Transverse colon (tissue), 4 donors: ENCODE measurements around the gene PTPRQ. TPM values are rescaled to one million over a fixed set of nuclear protein-coding genes. Genes with fewer than 3 reads are reported as not detected.

Experiments used
- DNase-seq: peaks from one replicate; pipeline ENCODE4 v3.0.0-alpha.2; 2019
- H3K27ac ChIP-seq, 4 donors: fragments of 200-600 bp; sonication (generic); 2 replicates each; pipeline ENCODE4 v1.5.1; 2016 to 2018; ENCODE audit warnings: inconsistent platforms in 4 of 4
- H3K27me3 ChIP-seq: fragments of 200-600 bp; sonication (generic); 2 replicates; pipeline ENCODE4 v1.5.1; 2017; ENCODE audit warnings: inconsistent platforms
- H3K36me3 ChIP-seq, 4 donors: fragments of 200-600 bp; sonication (generic); 2 replicates each; pipeline ENCODE4 v1.5.1; 2017 to 2019; ENCODE audit warnings: inconsistent platforms in 4 of 4
- H3K4me1 ChIP-seq, 4 donors: fragments of 200-600 bp; sonication (generic); 2 replicates each; pipeline ENCODE4 v1.5.1; 2017 to 2020; ENCODE audit warnings: inconsistent platforms in 4 of 4
- H3K4me3 ChIP-seq, 4 donors: fragments of 200-600 bp; sonication (generic); 1 replicate in 1 of 4; 2 replicates in 3 of 4; pipeline versions ENCODE4 v1.5.1 to v1.6.1; 2017 to 2019; ENCODE audit warnings: inconsistent platforms in 4 of 4
- H3K9me3 ChIP-seq, 2 donors: fragments of 200-600 bp; sonication (generic); 2 replicates each; pipeline ENCODE4 v1.5.1; 2017 to 2019; ENCODE audit warnings: inconsistent platforms in 2 of 2
- EP300 ChIP-seq: sonication (generic); formaldehyde crosslinking; IDR thresholded peaks from one replicate; pipeline ENCODE4 v1.6.1; 2017; ENCODE audit warnings: antibody characterized with exemption, low read depth
- POLR2A ChIP-seq: fragments of 450-650 bp; IDR thresholded peaks from one replicate; pipeline ENCODE4 v1.6.1; 2016; ENCODE audit warnings: antibody characterized with exemption, mild to moderate bottlenecking, moderate library complexity
- POLR2AphosphoS5 ChIP-seq, 3 donors: sonication (generic); formaldehyde crosslinking; IDR thresholded peaks; one replicate each; pipeline ENCODE4 v1.6.1; 2016; ENCODE audit warnings: antibody characterized with exemption in 3 of 3
- WGBS, 2 donors: methylation state at CpG; one replicate each; pipeline ENCODE4 v1.1.5; 2018; ENCODE audit warnings: low coverage in 1 of 2; 5-methylcytosine and 5-hydroxymethylcytosine counted together
- in situ Hi-C, 4 donors: fragments of 200-750 bp; cut with MboI; loops; one replicate each; pipeline versions ENCODE4 v1.15.0 to v1.15.1; 2017; ENCODE audit warnings: low sequenced_read_pairs in 3 of 4, low pct_ligation_motif_present in 1 of 4, low pct_unique_long_range_greater_than_20kb in 1 of 4
- intact Hi-C: fragments of 100-400 bp; cut with DNase I; formaldehyde crosslinking; loops from one replicate; pipeline ENCODE4 v1.15.1; 2023; ENCODE audit warnings: low total_unique reads
- total RNA-seq, 4 donors: library from RNA; depleted of rRNA; stranded (reverse); fragments of >200 nt; gene quantifications; one replicate each; pipeline ENCODE4 v1.1.0, GENCODE V29; 2016
- TF ChIP-seq, protein P1 (sequence below), 5 experiments: fragments of 200-600 bp in 3 of 5; fragments of 450-650 bp in 2 of 5; sonication (generic) in 3 of 5; IDR thresholded peaks; 1 replicate in 2 of 5; 2 replicates in 3 of 5; pipeline ENCODE4 v1.5.1; 2016 to 2017; ENCODE audit warnings: antibody characterized with exemption in 5 of 5, inconsistent platforms in 3 of 5, mild to moderate bottlenecking in 2 of 5, moderate library complexity in 1 of 5

PTPRQ gene
- total RNA-seq, 4 donors from 2014 or later = under 0.01 to 0.16 TPM; not detected in 2

DNA sequence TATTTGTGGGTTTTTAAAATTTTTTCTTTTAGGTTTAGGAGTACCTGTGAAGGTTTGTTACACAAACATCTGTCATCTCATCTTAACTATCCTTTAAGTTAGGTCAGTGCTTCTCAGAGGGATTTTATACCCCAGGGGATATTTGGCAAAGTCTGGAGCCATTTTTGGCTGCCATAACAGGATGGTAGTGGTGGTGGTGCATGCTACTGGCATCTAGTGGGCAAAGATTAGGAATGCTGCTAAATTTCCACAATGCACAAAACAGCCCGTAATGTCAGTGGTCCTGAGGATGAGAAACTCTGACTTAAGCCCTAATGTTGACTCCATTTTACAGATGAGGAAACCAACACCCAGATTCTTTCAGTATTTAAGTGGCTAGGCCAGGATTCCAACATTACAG lies 178.2 kb downstream of the PTPRQ start:
- 68% methylated on average over 1 of the region's 1 CpG; no CpG with 5 or more reads in 1 of the 2 donors for WGBS, 2 donors
- intact Hi-C loops (no loop called here), in situ Hi-C loops (no loop called here)
- TF ChIP-seq POLR2AphosphoS5 (IDR thresholded peaks at IDR 0.05) (no peak), POLR2A (no peak), EP300 (no peak)
- TF ChIP-seq, protein P1, sequence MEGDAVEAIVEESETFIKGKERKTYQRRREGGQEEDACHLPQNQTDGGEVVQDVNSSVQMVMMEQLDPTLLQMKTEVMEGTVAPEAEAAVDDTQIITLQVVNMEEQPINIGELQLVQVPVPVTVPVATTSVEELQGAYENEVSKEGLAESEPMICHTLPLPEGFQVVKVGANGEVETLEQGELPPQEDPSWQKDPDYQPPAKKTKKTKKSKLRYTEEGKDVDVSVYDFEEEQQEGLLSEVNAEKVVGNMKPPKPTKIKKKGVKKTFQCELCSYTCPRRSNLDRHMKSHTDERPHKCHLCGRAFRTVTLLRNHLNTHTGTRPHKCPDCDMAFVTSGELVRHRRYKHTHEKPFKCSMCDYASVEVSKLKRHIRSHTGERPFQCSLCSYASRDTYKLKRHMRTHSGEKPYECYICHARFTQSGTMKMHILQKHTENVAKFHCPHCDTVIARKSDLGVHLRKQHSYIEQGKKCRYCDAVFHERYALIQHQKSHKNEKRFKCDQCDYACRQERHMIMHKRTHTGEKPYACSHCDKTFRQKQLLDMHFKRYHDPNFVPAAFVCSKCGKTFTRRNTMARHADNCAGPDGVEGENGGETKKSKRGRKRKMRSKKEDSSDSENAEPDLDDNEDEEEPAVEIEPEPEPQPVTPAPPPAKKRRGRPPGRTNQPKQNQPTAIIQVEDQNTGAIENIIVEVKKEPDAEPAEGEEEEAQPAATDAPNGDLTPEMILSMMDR (IDR thresholded peaks at IDR 0.05) = no peak
- no peak for DNase-seq
- Histone ChIP-seq H3K27me3 (no peaks in the 10 kb centered on the region), H3K9me3 (no peaks in the 10 kb centered on the region), H3K36me3 (no peaks in the 10 kb centered on the region), H3K27ac (no peak overlapping the region), H3K4me3 (no peak overlapping the region), H3K4me1 (no peaks in the 10 kb centered on the region)

DNA sequence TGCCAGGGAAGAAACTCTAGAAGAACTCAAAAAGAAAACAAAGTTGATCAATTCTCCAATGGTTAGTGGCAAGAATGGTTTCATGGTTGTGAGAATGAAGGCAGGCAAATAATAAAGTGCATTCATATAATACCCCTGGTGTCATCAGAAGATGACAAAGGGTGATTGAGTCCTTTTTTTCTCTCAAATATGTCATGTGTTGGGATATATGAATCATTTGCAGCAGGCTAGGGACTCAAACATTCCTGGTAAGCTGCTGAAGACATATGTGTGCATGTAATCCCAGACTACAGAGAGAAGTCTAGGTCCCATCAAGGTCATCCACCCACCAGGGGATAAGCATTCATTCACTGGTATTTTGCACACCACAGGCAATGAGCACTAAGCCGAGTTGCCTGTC lies 181.0 kb downstream of the PTPRQ start:
- Histone ChIP-seq H3K4me3 (no peak overlapping the region), H3K9me3 (no peaks in the 10 kb centered on the region), H3K4me1 (no peaks in the 10 kb centered on the region), H3K36me3 (no peaks in the 10 kb centered on the region), H3K27ac (no peak overlapping the region), H3K27me3 (no peaks in the 10 kb centered on the region)
- 68 to 71% methylated on average over 1 of the region's 1 CpG for WGBS, 2 donors
- intact Hi-C loops = no loop called here
- in situ Hi-C loops = no loop called here
- TF ChIP-seq, protein P1 (IDR thresholded peaks at IDR 0.05) = no peak
- TF ChIP-seq POLR2A (no peak), EP300 (no peak), POLR2AphosphoS5 (IDR thresholded peaks at IDR 0.05) (no peak)
- no peak for DNase-seq

DNA sequence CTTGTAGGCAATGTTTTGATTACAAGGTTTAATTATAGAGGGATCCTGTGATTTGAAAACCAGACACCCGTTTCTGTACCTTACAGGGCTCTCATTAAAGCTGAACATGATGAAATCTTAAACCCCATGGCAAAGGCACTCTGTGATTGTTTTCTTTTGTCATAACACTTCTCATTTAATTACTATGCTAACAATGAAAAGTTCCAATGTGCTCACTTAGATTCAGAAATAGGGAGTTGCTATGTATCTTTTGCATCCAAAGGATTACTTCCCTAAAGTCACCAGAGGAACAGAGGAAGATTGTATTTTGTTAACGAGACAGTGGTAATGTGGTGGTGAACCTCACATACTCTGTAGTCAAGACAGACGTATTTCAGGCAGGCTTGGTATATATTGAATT lies 181.9 kb downstream of the PTPRQ start:
- in situ Hi-C loops (no loop called here), intact Hi-C loops (no loop called here)
- Histone ChIP-seq H3K27me3 (no peaks in the 10 kb centered on the region), H3K4me3 (no peak overlapping the region), H3K36me3 (no peaks in the 10 kb centered on the region), H3K27ac (no peak overlapping the region), H3K4me1 (no peaks in the 10 kb centered on the region), H3K9me3 (no peaks in the 10 kb centered on the region)
- TF ChIP-seq, protein P1 (IDR thresholded peaks at IDR 0.05) = no peak
- TF ChIP-seq POLR2A (no peak), POLR2AphosphoS5 (IDR thresholded peaks at IDR 0.05) (no peak), EP300 (no peak)
- WGBS, 2 donors = 49 to 55% methylated on average over 3 of the region's 3 CpGs
- DNase-seq = no peak

DNA sequence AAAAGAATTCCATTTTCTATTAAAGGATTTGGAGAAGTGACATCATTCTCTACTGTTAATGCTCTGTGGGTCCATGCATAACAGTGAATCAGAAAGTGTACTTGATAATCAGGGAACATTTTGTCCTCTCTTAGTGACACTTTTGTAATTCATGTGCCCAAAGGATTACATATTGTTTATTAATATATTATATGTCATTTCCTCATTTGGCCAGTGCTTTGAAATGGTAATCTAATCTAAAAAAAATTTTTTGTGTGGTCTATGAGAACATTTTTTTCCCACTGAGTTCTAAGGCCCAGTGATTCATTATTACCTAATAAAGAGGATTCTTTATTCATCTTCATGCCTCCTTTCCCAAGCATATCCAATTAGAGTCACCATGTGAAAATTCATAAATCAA lies 183.7 kb downstream of the PTPRQ start:
- no peaks in the 10 kb centered on the region for H3K36me3 ChIP-seq
- no peaks in the 10 kb centered on the region for H3K9me3 ChIP-seq
- in situ Hi-C loops (no loop called here), intact Hi-C loops (no loop called here)
- H3K27me3 ChIP-seq = no peaks in the 10 kb centered on the region
- H3K4me3 ChIP-seq = no peak overlapping the region
- H3K4me1 ChIP-seq = no peaks in the 10 kb centered on the region
- DNase-seq = no peak
- TF ChIP-seq EP300 (no peak), POLR2AphosphoS5 (IDR thresholded peaks at IDR 0.05) (no peak), POLR2A (no peak)
- TF ChIP-seq, protein P1 (IDR thresholded peaks at IDR 0.05) = no peak
- no peak overlapping the region for H3K27ac ChIP-seq
